ENCODE measurements around the gene CFAP77.

GRCh38 chr9:132404228-132404881 lies 5.7 kb upstream of the CFAP77 start:
- TF ChIP-seq ARNT (IDR thresholded peaks at IDR 0.05) (no peak), ELF4 (IDR thresholded peaks at IDR 0.05) (no peak), FOXM1 (IDR thresholded peaks at IDR 0.05; ENCODE audit: borderline replicate concordance) (no peak), ZNF384 (IDR thresholded peaks at IDR 0.05) (no peak)

Data from HEK293T (cell line).